ENCODE data around the gene DHRS7B.

GRCh38 chr17:21171309-21171922, 44.7 kb downstream of the DHRS7B start:
- TF ChIP-seq RFX5 (IDR thresholded peaks at IDR 0.05; ENCODE audit: low read length) (no peak), ZBTB33 (IDR thresholded peaks at IDR 0.05; ENCODE audit: borderline replicate concordance, low read depth) (no peak), CTCF (IDR thresholded peaks at IDR 0.05) (no peak), MAX (IDR thresholded peaks at IDR 0.05; ENCODE audit: low read depth) (no peak), TCF12 (IDR thresholded peaks at IDR 0.05) (no peak), USF2 (IDR thresholded peaks at IDR 0.05; ENCODE audit: borderline replicate concordance, low read depth, low read length) (no peak), YY1 (IDR thresholded peaks at IDR 0.05; ENCODE audit: low read depth) (no peak), NRF1 (IDR thresholded peaks at IDR 0.05; ENCODE audit: low read depth, low read length) (no peak), POLR2AphosphoS5 (IDR thresholded peaks at IDR 0.05; ENCODE audit: low read depth, low read length) (no peak), FOXJ3 (CRISPR knock-in tag; IDR thresholded peaks at IDR 0.05) (no peak), EZH2phosphoT487 (IDR thresholded peaks at IDR 0.05; ENCODE audit: borderline replicate concordance, low read depth) (no peak)

Data from SK-N-SH (cell line).